ENCODE measurements around the gene MTURN. TPM values are rescaled to one million over a fixed set of nuclear protein-coding genes. Genes with fewer than 3 reads are reported as not detected.

The MTURN gene
- total and polyA plus RNA-seq, 9 of the 15 experiments (the other 6 are each of a cell fraction or from before 2014, with no cell fraction given), result 0.94 to 14.8 (median 6.4) TPM

- TF ChIP-seq, protein P1, sequence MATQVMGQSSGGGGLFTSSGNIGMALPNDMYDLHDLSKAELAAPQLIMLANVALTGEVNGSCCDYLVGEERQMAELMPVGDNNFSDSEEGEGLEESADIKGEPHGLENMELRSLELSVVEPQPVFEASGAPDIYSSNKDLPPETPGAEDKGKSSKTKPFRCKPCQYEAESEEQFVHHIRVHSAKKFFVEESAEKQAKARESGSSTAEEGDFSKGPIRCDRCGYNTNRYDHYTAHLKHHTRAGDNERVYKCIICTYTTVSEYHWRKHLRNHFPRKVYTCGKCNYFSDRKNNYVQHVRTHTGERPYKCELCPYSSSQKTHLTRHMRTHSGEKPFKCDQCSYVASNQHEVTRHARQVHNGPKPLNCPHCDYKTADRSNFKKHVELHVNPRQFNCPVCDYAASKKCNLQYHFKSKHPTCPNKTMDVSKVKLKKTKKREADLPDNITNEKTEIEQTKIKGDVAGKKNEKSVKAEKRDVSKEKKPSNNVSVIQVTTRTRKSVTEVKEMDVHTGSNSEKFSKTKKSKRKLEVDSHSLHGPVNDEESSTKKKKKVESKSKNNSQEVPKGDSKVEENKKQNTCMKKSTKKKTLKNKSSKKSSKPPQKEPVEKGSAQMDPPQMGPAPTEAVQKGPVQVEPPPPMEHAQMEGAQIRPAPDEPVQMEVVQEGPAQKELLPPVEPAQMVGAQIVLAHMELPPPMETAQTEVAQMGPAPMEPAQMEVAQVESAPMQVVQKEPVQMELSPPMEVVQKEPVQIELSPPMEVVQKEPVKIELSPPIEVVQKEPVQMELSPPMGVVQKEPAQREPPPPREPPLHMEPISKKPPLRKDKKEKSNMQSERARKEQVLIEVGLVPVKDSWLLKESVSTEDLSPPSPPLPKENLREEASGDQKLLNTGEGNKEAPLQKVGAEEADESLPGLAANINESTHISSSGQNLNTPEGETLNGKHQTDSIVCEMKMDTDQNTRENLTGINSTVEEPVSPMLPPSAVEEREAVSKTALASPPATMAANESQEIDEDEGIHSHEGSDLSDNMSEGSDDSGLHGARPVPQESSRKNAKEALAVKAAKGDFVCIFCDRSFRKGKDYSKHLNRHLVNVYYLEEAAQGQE (IDR thresholded peaks at IDR 0.05; ENCODE audit: borderline replicate concordance), result peak; percentile 41; the same call in 1 of the 2 replicates
- TF ChIP-seq, protein P1 (CRISPR knock-in tag; IDR thresholded peaks at IDR 0.05; ENCODE audit: low read depth), result no peak
- TF ChIP-seq MNT (conservative IDR thresholded peaks at IDR 0.05), result peak; percentile 19 to 37; a peak in 3 of 4 replicates
- TF ChIP-seq, protein P2, sequence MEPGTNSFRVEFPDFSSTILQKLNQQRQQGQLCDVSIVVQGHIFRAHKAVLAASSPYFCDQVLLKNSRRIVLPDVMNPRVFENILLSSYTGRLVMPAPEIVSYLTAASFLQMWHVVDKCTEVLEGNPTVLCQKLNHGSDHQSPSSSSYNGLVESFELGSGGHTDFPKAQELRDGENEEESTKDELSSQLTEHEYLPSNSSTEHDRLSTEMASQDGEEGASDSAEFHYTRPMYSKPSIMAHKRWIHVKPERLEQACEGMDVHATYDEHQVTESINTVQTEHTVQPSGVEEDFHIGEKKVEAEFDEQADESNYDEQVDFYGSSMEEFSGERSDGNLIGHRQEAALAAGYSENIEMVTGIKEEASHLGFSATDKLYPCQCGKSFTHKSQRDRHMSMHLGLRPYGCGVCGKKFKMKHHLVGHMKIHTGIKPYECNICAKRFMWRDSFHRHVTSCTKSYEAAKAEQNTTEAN (CRISPR knock-in tag; IDR thresholded peaks at IDR 0.05), result no peak
- TF ChIP-seq, protein P3, sequence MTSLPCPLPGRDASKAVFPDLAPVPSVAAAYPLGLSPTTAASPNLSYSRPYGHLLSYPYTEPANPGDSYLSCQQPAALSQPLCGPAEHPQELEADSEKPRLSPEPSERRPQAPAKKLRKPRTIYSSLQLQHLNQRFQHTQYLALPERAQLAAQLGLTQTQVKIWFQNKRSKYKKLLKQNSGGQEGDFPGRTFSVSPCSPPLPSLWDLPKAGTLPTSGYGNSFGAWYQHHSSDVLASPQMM (CRISPR knock-in tag; IDR thresholded peaks at IDR 0.05), result no peak
- peak; percentile 92 for TF ChIP-seq JUND (IDR thresholded peaks at IDR 0.05; ENCODE audit: borderline replicate concordance, low read depth, low read length)
- peak; percentile 88; the same call in 2 of the 3 replicates for TF ChIP-seq JUND (tag; IDR thresholded peaks at IDR 0.05; ENCODE audit: borderline replicate concordance, low read depth, low read length)
- no peak for TF ChIP-seq KLF6 (CRISPR knock-in tag; IDR thresholded peaks at IDR 0.05; ENCODE audit: borderline replicate concordance)
- peak; percentile 94 for TF ChIP-seq ZBTB7A (IDR thresholded peaks at IDR 0.05; ENCODE audit: borderline replicate concordance, control insufficient read depth, low read depth, low read length)
- TF ChIP-seq ZBTB1 (CRISPR knock-in tag; IDR thresholded peaks at IDR 0.05; ENCODE audit: borderline replicate concordance, low read depth), result no peak
- no peak for TF ChIP-seq ZNF165 (CRISPR knock-in tag; IDR thresholded peaks at IDR 0.05; ENCODE audit: borderline replicate concordance)
- no peak for TF ChIP-seq KLF1 (tag; IDR thresholded peaks at IDR 0.05)
- no peak for TF ChIP-seq ATF4 (CRISPR knock-in tag; IDR thresholded peaks at IDR 0.05)
- TF ChIP-seq TBL1XR1 (IDR thresholded peaks at IDR 0.05; ENCODE audit: low read length in 2 of 2), result peak in 1 of 2 experiments; percentile 72; a peak in 1 of 4 replicates
Measured at GRCh38 chr7:30146127-30146612, 11.4 kb downstream of the MTURN start (continued).
